ENCODE measurements around the gene TNFRSF12A.

TNFRSF12A gene

GRCh38 chr16:3022208-3022683, 2.1 kb downstream of the TNFRSF12A start (continued):
- TF ChIP-seq ZSCAN4 (tag by site-specific recombination; IDR thresholded peaks at IDR 0.05) (no peak), ZNF398 (tag by site-specific recombination; IDR thresholded peaks at IDR 0.05) (peak; percentile 59; the same call in 1 of the 2 replicates), ZNF169 (tag by site-specific recombination; IDR thresholded peaks at IDR 0.05) (no peak), ZNF223 (tag by site-specific recombination; IDR thresholded peaks at IDR 0.05) (no peak), KLF8 (tag by site-specific recombination; IDR thresholded peaks at IDR 0.05) (peak; percentile 67), CTCF (tag by site-specific recombination; IDR thresholded peaks at IDR 0.05) (no peak), MEIS1 (CRISPR knock-in tag; IDR thresholded peaks at IDR 0.05; ENCODE audit: borderline replicate concordance) (no peak), ZNF157 (tag by site-specific recombination; IDR thresholded peaks at IDR 0.05) (no peak), ZNF211 (tag by site-specific recombination; IDR thresholded peaks at IDR 0.05; ENCODE audit: low read depth) (no peak), ZBTB48 (tag by site-specific recombination; IDR thresholded peaks at IDR 0.05) (0 out of 2 replicates have a peak, but pooled peaks have one; percentile 65), ZBTB6 (tag by site-specific recombination; IDR thresholded peaks at IDR 0.05) (peak; percentile 6; the same call in 1 of the 2 replicates), GFI1B (tag by site-specific recombination; IDR thresholded peaks at IDR 0.05) (no peak), ZNF768 (tag by site-specific recombination; IDR thresholded peaks at IDR 0.05) (no peak), EGR2 (tag by site-specific recombination; IDR thresholded peaks at IDR 0.05; ENCODE audit: low read depth) (peak; percentile 44; the same call in 1 of the 2 replicates), SETDB1 (IDR thresholded peaks at IDR 0.05; ENCODE audit: insufficient read length, low read length) (no peak), ZNF335 (tag by site-specific recombination; conservative IDR thresholded peaks at IDR 0.05) (0 out of 2 replicates have a peak, but pooled peaks have one; percentile 25), ZNF18 (tag by site-specific recombination; IDR thresholded peaks at IDR 0.05) (no peak), REPIN1 (tag by site-specific recombination; IDR thresholded peaks at IDR 0.05; ENCODE audit: low read depth) (no peak), ZNF707 (tag by site-specific recombination; IDR thresholded peaks at IDR 0.05) (no peak), ZNF660 (tag by site-specific recombination; IDR thresholded peaks at IDR 0.05) (peak; percentile 58; the same call in 1 of the 2 replicates), ZNF146 (tag by site-specific recombination; IDR thresholded peaks at IDR 0.05) (no peak), KLF16 (tag by site-specific recombination; IDR thresholded peaks at IDR 0.05) (peak; percentile 47), GLI2 (tag by site-specific recombination; IDR thresholded peaks at IDR 0.05; ENCODE audit: borderline replicate concordance, low read depth) (no peak), ZNF610 (tag by site-specific recombination; IDR thresholded peaks at IDR 0.05; ENCODE audit: borderline replicate concordance) (no peak), ZNF266 (tag by site-specific recombination; IDR thresholded peaks at IDR 0.05; ENCODE audit: low read depth) (no peak), ZNF624 (tag by site-specific recombination; IDR thresholded peaks at IDR 0.05) (no peak), ZBTB49 (tag by site-specific recombination; IDR thresholded peaks at IDR 0.05; ENCODE audit: low read depth) (no peak), ZNF302 (tag by site-specific recombination; IDR thresholded peaks at IDR 0.05; ENCODE audit: low read depth) (no peak), ZBTB8A (tag by site-specific recombination; IDR thresholded peaks at IDR 0.05) (no peak)
